HepG2 (cell line): ENCODE results near the gene GNA15. TPM values are rescaled to one million over a fixed set of nuclear protein-coding genes. Genes with fewer than 3 reads are reported as not detected.

Experiments used
- ATAC-seq: fragments of 200-7000 bp; cut with Tn5 transposase; 3 replicates; pipeline ENCODE4 v1.9.1; 2020; ENCODE audit warnings: mild to moderate bottlenecking, moderate library complexity
- BruUV-seq: library from RNA; stranded (reverse); fragments of 400-500 nt; replicated peaks from 2 replicates; lab custom pipeline; 2021; lab: Mats Ljungman, UMichigan
- CTCF ChIA-PET: fragments of 300-600 bp; formaldehyde crosslinking; extraction: SDS; loops from one replicate; lab custom pipeline; 2021; ENCODE audit warnings: low total read pairs, inconsistent platforms, low intra/inter-chr PET ratio; lab: Yijun Ruan, JAX
- POLR2A ChIA-PET: fragments of 350-600 bp; sonication (Branson Sonifier 250); formaldehyde crosslinking; loops from one replicate; lab custom pipeline; 2020; ENCODE audit warnings: antibody characterized with exemption, inconsistent platforms; lab: Yijun Ruan, JAX
- DNase-seq: peaks from one replicate; pipeline ENCODE4 v3.0.0-alpha.2; 2015; ENCODE audit warnings: low spot score
- FAIRE-seq: peaks from 3 replicates; lab custom pipeline; 2011; peaks lifted over from hg19 to GRCh38; lab: Jason Lieb, UNC
- H2AFZ ChIP-seq: one replicate; pipeline ENCODE4 v1.6.1; 2011; ENCODE audit warnings: low read length, inconsistent platforms
- H3K27ac ChIP-seq: fragments of 300-600 bp; 3 replicates; pipeline ENCODE4 v1.8.0; 2011; ENCODE audit warnings: mixed run types, mild to moderate bottlenecking, mixed read lengths, low read length, inconsistent platforms; ENCODE audit not compliant: insufficient read depth; ENCODE audit errors: extremely low read length
- H3K27me3 ChIP-seq, 2 experiments: fragments of 200-600 bp in 1 of 2; 2 replicates in 1 of 2; 3 replicates in 1 of 2; pipeline versions ENCODE4 v1.6.0 to v1.8.0; 2011; ENCODE audit warnings: low read length in 2 of 2, mild to moderate bottlenecking in 2 of 2, moderate library complexity in 2 of 2, inconsistent platforms in 1 of 2; ENCODE audit not compliant: insufficient read depth in 2 of 2, control insufficient read depth in 1 of 2
- H3K36me3 ChIP-seq, 2 experiments: fragments of 200-600 bp in 1 of 2; replicated peaks in 1 of 2; 2 replicates in 1 of 2; 3 replicates in 1 of 2; pipeline versions ENCODE4 v1.5.1 to v1.8.0; 2011; ENCODE audit warnings: low read length in 2 of 2, inconsistent platforms in 1 of 2; ENCODE audit not compliant: insufficient read depth in 2 of 2, control insufficient read depth in 1 of 2
- H3K4me1 ChIP-seq: 2 replicates; pipeline ENCODE4 v1.5.1; 2012; ENCODE audit warnings: low read length, inconsistent platforms; ENCODE audit not compliant: insufficient read depth
- H3K4me2 ChIP-seq: 2 replicates; pipeline ENCODE4 v1.6.0; 2011; ENCODE audit warnings: low read depth, low read length, inconsistent platforms
- H3K4me3 ChIP-seq, 3 experiments: fragments of 200-600 bp in 1 of 3; sonication (generic), shearing (Covaris generic) in 1 of 3; replicated peaks in 1 of 3; 2 replicates each; pipeline ENCODE4 v1.5.1; 2011 to 2016; ENCODE audit warnings: low read length in 3 of 3, inconsistent platforms in 2 of 3, low read depth in 2 of 3, mild to moderate bottlenecking in 2 of 3, control low read depth in 1 of 3, mixed read lengths in 1 of 3; ENCODE audit not compliant: insufficient read depth in 1 of 3
- H3K79me2 ChIP-seq: one replicate; pipeline ENCODE4 v1.6.1; 2011; ENCODE audit warnings: low read length, inconsistent platforms; ENCODE audit not compliant: insufficient read depth
- H3K9ac ChIP-seq: 2 replicates; pipeline ENCODE4 v1.6.0; 2011; ENCODE audit warnings: mild to moderate bottlenecking, low read depth, low read length, inconsistent platforms; ENCODE audit not compliant: insufficient read depth
- H3K9me3 ChIP-seq: 2 replicates; pipeline ENCODE4 v1.5.1; 2012; ENCODE audit warnings: mild to moderate bottlenecking, low read length
- H4K20me1 ChIP-seq: 2 replicates; pipeline ENCODE4 v1.6.0; 2011; ENCODE audit warnings: inconsistent platforms, mild to moderate bottlenecking, low read length, moderate library complexity; ENCODE audit not compliant: insufficient read depth
- AGO2 ChIP-seq: fragments of 200-400 bp; formaldehyde crosslinking; optimal IDR thresholded peaks from 2 replicates; pipeline ENCODE3; 2017; ENCODE audit warnings: mild to moderate bottlenecking, low read depth, low read length, moderate library complexity
- CHD4 ChIP-seq: fragments of 200-600 bp; sonication (generic); IDR thresholded peaks from 2 replicates; pipeline ENCODE4 v1.7.0; 2017; ENCODE audit warnings: mild to moderate bottlenecking, low read length, borderline replicate concordance
- HOMEZ ChIP-seq: IDR thresholded peaks from 2 replicates; pipeline ENCODE4 v1.6.1; 2016; ENCODE audit warnings: low read depth
- ZFP36 ChIP-seq: fragments of 150-350 bp; IDR thresholded peaks from 2 replicates; pipeline ENCODE4 v1.6.1; 2018; ENCODE audit warnings: borderline replicate concordance, low read length, low read depth; ENCODE audit not compliant: partially characterized antibody
- ZKSCAN1 ChIP-seq: fragments of 150-350 bp; IDR thresholded peaks from 2 replicates; pipeline ENCODE4 v1.6.1; 2014; ENCODE audit warnings: low read length
- ZMYM3 ChIP-seq: sonication (generic); formaldehyde crosslinking; IDR thresholded peaks from 2 replicates; pipeline ENCODE4 v1.5.1; 2020; ENCODE audit warnings: mild to moderate bottlenecking, missing genetic modification reagents
- ZNF687 ChIP-seq: sonication (generic); formaldehyde crosslinking; IDR thresholded peaks from 2 replicates; pipeline ENCODE4 v1.5.1; 2020; ENCODE audit warnings: mild to moderate bottlenecking, missing genetic modification reagents, moderate library complexity
- ZNF703 ChIP-seq: sonication (generic); formaldehyde crosslinking; IDR thresholded peaks from 2 replicates; pipeline ENCODE4 v1.5.1; 2020; ENCODE audit warnings: missing genetic modification reagents, mild to moderate bottlenecking, moderate library complexity, borderline replicate concordance
- ZNF776 ChIP-seq: sonication (generic); formaldehyde crosslinking; IDR thresholded peaks from 2 replicates; pipeline ENCODE4 v1.4.0; 2020; ENCODE audit warnings: mild to moderate bottlenecking, missing genetic modification reagents
- WGBS: methylation state at CpG from one replicate; pipeline ENCODE4 v1.1.6; 2017; ENCODE audit warnings: low lambda C conversion rate; 5-methylcytosine and 5-hydroxymethylcytosine counted together
- in situ Hi-C: cut with HindIII; loops from 2 replicates; pipeline ENCODE4 v1.10.0; 2017; ENCODE audit warnings: low pct_unique_long_range_greater_than_20kb; ENCODE audit not compliant: extremely low pct_ligation_motif_present
- intact Hi-C: fragments of 100-400 bp; cut with micrococcal nuclease; formaldehyde crosslinking; loops from one replicate; pipeline ENCODE4 v1.10.0; 2022; ENCODE audit not compliant: unreplicated experiment
- polyA plus RNA-seq, 8 experiments: library from polyadenylated mRNA; depleted of rRNA in 3 of 8; stranded (reverse) in 7 of 8; unstranded in 1 of 8; fragments of >200 nt; fragmentation: Illumina TruSeq in 4 of 8; extraction: Trizol in 4 of 8; gene quantifications; 2 replicates each; pipeline versions ENCODE4 v1.2.1 to v1.2.3, GENCODE V29; 2011 to 2016; ENCODE audit warnings: low read depth in 4 of 8, missing spikeins in 1 of 8, mixed read lengths in 1 of 8; ENCODE audit not compliant: insufficient read depth in 1 of 8
- total RNA-seq, 5 experiments: library from RNA; depleted of rRNA; stranded (reverse); fragments of >200 nt; fragmentation: Illumina TruSeq; extraction: Trizol; gene quantifications; 2 replicates each; pipeline ENCODE4 v1.2.3, GENCODE V29; 2016; ENCODE audit warnings: low read depth in 1 of 5

GNA15 gene
- total and polyA plus RNA-seq, 2 of the 13 experiments (the other 11 are each of a cell fraction or from before 2014, with no cell fraction given), result not detected

- ChIA-PET CTCF (no interaction called here), POLR2A (no interaction called here)
- in situ Hi-C loops (no loop called here), intact Hi-C loops (no loop called here)
- no peaks in the 10 kb centered on the region for H3K36me3 ChIP-seq
- DNase-seq, result no peak
- H3K9me3 ChIP-seq, result no peaks in the 10 kb centered on the region
- H2AFZ ChIP-seq, result no peak overlapping the region
- no peak overlapping the region for H3K4me2 ChIP-seq
- H4K20me1 ChIP-seq, result no peaks in the 10 kb centered on the region
- BruUV-seq, result no TSS peak
- peaks cover 23% of the 10 kb centered on the region for H3K4me1 ChIP-seq
- FAIRE-seq, result no peak
- TF ChIP-seq AGO2 (peak; percentile 9), HOMEZ (CRISPR knock-in tag) (no peak)
- no peak overlapping the region for H3K27ac ChIP-seq
- no peaks in the 10 kb centered on the region for H3K27me3 ChIP-seq
- no peak overlapping the region for H3K9ac ChIP-seq
- no peaks in the 10 kb centered on the region for H3K79me2 ChIP-seq
- no peak overlapping the region for H3K4me3 ChIP-seq
- ATAC-seq, result no peak; the same call in 2 of the 3 replicates
- WGBS, result 78% methylated on average over 21 of the region's 31 CpGs
These were observed 44.0 kb downstream of the GNA15 start for GRCh38 chr19:3179739-3180293.

GRCh38 chr19:3183721-3184641 is 48.1 kb downstream of the GNA15 start:
- Histone ChIP-seq H3K9me3 (no peaks in the 10 kb centered on the region), H3K79me2 (peaks cover 29% of the 10 kb centered on the region)
- TF ChIP-seq ZNF703 (CRISPR knock-in tag) (no peak), ZNF776 (CRISPR knock-in tag) (no peak), ZNF687 (0 out of 2 replicates have a peak, but pooled peaks have one; percentile 17), ZFP36 (peak; percentile 98), ZKSCAN1 (peak; percentile 77), ZMYM3 (CRISPR knock-in tag) (peak; percentile 93), CHD4 (peak; percentile 84; the same call in 1 of the 2 replicates)
- TF ChIP-seq, all 625 proteins: peak for 5
- in situ Hi-C loops, result no loop called here
- ATAC-seq, result no peak
- FAIRE-seq, result no peak
- H3K9ac ChIP-seq, result no peak overlapping the region
- no peak for DNase-seq
- peaks cover 32% of the 10 kb centered on the region for H3K4me1 ChIP-seq
- ChIA-PET CTCF (no interaction called here), POLR2A (interaction anchor here (0.6 to 1.5 kb wide), 3 partner anchors 12 to 851 kb away, joined by 3 to 5 read pairs (median 3); no protein-coding TSS in a partner anchor)
- peaks cover 1 to 2% of the 10 kb centered on the region in 2 experiments; a peak in 2 of 5 replicates for H3K36me3 ChIP-seq
- peak overlapping the region; percentile 95 for H3K4me2 ChIP-seq
- 36% methylated on average over 9 of the region's 13 CpGs for WGBS
- peak overlapping the region in 1 of 3 experiments; percentile 93; a peak in 2 of 6 replicates for H3K4me3 ChIP-seq
- no peak overlapping the region for H3K27ac ChIP-seq
- H4K20me1 ChIP-seq, result peaks cover 7% of the 10 kb centered on the region; the same call in 1 of the 2 replicates
- no peak overlapping the region for H2AFZ ChIP-seq
- intact Hi-C loops, result no loop called here
- BruUV-seq, result no TSS peak
- H3K27me3 ChIP-seq, result no peaks in the 10 kb centered on the region
